ENCODE data around the gene LMNTD2.

LMNTD2 gene

GRCh38 chr11:560305-561147 lies at the start of gene LMNTD2, which contains the start of gene RASSF7:
Gene LMNTD2, minus strand, starts transcription at chr11:560738. Its CDS starts 22 bp downstream, at chr11:560716.
Gene RASSF7, plus strand, starts transcription at chr11:560970. Its CDS starts 799 bp downstream, at chr11:561769.
- DNase-seq (ENCODE audit: low read depth) = peak; percentile 41

- DNase-seq (ENCODE audit: low read depth) = no peak
These were observed 48.8 kb upstream of the LMNTD2 start for GRCh38 chr11:609341-609811.

GRCh38 chr11:608791-609251 lies 48.3 kb upstream of the LMNTD2 start:
- no peak for DNase-seq (ENCODE audit: low read depth)

- no peak for DNase-seq (ENCODE audit: low read depth)
These were observed 47.6 kb upstream of the LMNTD2 start for GRCh38 chr11:607971-608659.

- no peak for DNase-seq (ENCODE audit: low read depth)
These were observed 46.7 kb upstream of the LMNTD2 start for GRCh38 chr11:607020-607780.

GRCh38 chr11:606245-606644 lies 45.7 kb upstream of the LMNTD2 start:
- peak; percentile 45 for DNase-seq (ENCODE audit: low read depth)

- DNase-seq (ENCODE audit: low read depth) = no peak
These were observed 45.0 kb upstream of the LMNTD2 start for GRCh38 chr11:605286-606129.

GRCh38 chr11:603154-603553 lies 42.6 kb upstream of the LMNTD2 start:
- no peak for DNase-seq (ENCODE audit: low read depth)

- DNase-seq (ENCODE audit: low read depth) = no peak
These were observed 41.2 kb upstream of the LMNTD2 start for GRCh38 chr11:601573-602245.

GRCh38 chr11:598005-598680 lies 37.6 kb upstream of the LMNTD2 start:
- no peak for DNase-seq (ENCODE audit: low read depth)

GRCh38 chr11:597166-597725 lies 36.7 kb upstream of the LMNTD2 start:
- DNase-seq (ENCODE audit: low read depth) = no peak

GRCh38 chr11:596374-596773 lies 35.8 kb upstream of the LMNTD2 start:
- DNase-seq (ENCODE audit: low read depth) = no peak

- no peak for DNase-seq (ENCODE audit: low read depth)
These were observed 34.9 kb upstream of the LMNTD2 start for GRCh38 chr11:595400-595799.

GRCh38 chr11:593347-593746 lies 32.8 kb upstream of the LMNTD2 start:
- no peak for DNase-seq (ENCODE audit: low read depth)

- DNase-seq (ENCODE audit: low read depth) = no peak
These were observed 32.4 kb upstream of the LMNTD2 start for GRCh38 chr11:592918-593317.

- DNase-seq (ENCODE audit: low read depth) = no peak
These were observed 32.0 kb upstream of the LMNTD2 start for GRCh38 chr11:592501-592900.

- DNase-seq (ENCODE audit: low read depth) = no peak
These were observed 30.5 kb upstream of the LMNTD2 start for GRCh38 chr11:590997-591396.

GRCh38 chr11:589798-590197 lies 29.3 kb upstream of the LMNTD2 start:
- no peak for DNase-seq (ENCODE audit: low read depth)

GRCh38 chr11:587978-588380 lies 27.4 kb upstream of the LMNTD2 start:
- DNase-seq (ENCODE audit: low read depth) = no peak

GRCh38 chr11:587546-587945 lies 27.0 kb upstream of the LMNTD2 start:
- DNase-seq (ENCODE audit: low read depth) = no peak
